C4-2B (cell line): ENCODE measurements around the gene PSMG4.

ENCODE experiments used
- H3K27ac ChIP-seq: fragments of 450-650 bp; 2 replicates; pipeline ENCODE4 v1.5.1; 2017
- ZFX ChIP-seq: fragments of 450-650 bp; IDR thresholded peaks from 2 replicates; pipeline ENCODE4 v1.6.1; 2017
- TF ChIP-seq, protein P1 (sequence below): fragments of 450-650 bp; conservative IDR thresholded peaks from 2 replicates; pipeline ENCODE4 v1.5.1; 2017; ENCODE audit warnings: mild to moderate bottlenecking

The PSMG4 gene

DNA sequence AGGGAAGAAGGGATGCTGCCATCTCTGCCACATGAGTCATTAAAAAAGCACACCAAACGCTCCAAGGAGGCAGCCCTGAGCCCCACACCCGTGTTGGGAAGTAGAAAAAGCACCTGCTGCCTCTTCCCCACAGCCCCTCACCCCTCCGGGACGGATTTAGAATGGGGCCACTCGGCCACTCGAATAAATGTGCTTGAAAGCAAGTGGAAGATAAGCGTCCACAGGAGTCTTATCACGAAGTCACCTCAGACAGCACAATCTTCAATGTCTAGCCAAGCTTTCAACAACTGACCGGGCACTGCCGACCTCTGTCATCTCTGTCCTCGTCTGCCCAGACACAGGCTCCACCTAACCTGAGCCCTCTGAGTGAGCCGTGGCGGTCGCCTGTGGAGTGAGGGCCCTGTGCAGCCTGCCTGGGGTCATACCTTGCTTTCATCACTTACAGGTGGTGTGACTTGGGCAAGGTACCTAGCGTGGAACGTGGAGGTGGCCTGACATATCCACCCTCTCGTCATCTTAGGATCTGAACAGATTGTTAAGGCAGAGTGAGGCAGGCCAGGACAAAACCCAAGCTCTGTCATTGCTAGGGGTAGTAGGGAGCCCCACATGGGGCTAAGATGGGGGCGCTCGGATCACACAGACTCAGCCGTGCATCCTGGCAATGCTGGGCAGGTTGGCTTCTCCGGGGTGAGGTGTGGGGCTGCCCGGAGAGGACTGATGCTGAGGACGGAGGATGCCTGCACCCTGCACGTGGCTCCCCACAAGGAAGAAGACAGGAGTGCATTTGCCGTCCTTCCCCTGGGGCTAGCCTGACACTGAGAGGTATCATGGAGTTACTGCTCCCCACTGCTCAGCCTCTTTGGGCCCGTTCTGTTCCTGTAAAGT is 34.8 kb downstream of the PSMG4 start:
- TF ChIP-seq ZFX = no peak
- TF ChIP-seq, protein P1, sequence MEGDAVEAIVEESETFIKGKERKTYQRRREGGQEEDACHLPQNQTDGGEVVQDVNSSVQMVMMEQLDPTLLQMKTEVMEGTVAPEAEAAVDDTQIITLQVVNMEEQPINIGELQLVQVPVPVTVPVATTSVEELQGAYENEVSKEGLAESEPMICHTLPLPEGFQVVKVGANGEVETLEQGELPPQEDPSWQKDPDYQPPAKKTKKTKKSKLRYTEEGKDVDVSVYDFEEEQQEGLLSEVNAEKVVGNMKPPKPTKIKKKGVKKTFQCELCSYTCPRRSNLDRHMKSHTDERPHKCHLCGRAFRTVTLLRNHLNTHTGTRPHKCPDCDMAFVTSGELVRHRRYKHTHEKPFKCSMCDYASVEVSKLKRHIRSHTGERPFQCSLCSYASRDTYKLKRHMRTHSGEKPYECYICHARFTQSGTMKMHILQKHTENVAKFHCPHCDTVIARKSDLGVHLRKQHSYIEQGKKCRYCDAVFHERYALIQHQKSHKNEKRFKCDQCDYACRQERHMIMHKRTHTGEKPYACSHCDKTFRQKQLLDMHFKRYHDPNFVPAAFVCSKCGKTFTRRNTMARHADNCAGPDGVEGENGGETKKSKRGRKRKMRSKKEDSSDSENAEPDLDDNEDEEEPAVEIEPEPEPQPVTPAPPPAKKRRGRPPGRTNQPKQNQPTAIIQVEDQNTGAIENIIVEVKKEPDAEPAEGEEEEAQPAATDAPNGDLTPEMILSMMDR = no peak
- H3K27ac ChIP-seq = no peak overlapping the region

DNA sequence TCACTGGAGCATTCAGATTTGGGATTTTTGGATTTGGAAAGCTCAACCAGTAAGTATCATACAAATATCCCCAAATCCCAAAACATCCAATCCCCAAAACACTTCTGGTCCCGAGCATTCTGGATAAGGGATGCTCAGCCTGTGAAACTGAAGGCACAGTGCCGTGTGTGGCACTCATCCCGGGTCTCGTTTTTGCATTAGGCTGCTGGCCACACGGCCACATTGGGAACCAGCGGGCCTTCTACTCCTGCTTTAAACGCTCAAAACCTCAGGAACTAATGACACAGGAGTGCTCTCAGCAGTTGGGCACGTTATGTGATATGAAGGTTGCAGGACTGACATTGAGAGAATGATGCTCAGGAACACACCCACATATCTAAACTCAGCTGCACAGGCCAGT is 35.6 kb downstream of the PSMG4 start:
- no peak for TF ChIP-seq ZFX
- TF ChIP-seq, protein P1 = no peak

DNA sequence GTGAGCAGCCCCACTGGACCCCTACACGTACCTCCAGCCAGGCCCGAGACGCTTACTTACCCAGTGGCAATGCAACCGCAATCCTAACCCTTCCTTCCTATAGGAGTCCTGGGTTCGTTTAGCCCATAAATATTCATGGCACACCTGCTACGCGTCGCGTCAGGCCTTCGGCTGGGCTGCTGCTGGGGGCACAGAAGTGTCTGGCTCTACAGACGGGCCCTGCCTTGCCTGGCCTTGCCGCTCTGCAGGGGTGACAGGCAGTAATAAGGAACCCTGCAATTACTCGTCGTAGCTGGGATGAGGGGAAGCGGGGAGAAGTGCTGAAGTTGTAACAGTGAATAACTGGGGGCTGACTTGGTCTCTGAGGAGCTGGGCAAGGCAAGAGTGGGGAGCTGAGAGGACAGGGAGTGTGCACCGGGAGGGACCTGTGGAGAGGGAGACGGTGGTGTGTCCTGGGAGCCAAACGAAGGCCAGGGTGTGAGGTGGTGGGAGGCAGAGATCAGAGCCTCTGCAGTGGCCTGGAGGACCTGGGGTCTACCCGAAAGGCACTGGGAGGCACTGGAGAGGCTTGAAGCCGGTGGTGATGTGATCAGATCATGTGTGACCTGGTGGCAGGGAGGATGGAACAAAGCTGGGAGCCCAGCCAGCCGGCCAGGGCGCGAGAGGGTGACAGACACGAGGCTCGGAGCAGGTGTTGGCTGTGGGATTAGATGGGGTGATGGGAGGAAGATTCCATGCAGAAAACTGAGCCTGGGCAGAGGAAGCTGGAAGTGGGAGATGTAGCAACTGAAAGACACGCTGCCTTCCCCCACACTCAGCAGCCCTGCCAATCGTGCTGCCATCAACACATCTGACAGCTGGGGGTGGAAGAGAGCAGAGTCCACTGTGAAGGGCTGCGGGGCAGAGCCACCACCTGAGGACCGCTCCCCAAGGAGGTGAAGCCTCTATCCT is 36.4 kb downstream of the PSMG4 start:
- no peak for TF ChIP-seq ZFX
- TF ChIP-seq, protein P1 = no peak
- no peak overlapping the region for H3K27ac ChIP-seq

More for the DNA sequence above, 35.6 kb downstream of the PSMG4 start:
- H3K27ac ChIP-seq = no peak overlapping the region

DNA sequence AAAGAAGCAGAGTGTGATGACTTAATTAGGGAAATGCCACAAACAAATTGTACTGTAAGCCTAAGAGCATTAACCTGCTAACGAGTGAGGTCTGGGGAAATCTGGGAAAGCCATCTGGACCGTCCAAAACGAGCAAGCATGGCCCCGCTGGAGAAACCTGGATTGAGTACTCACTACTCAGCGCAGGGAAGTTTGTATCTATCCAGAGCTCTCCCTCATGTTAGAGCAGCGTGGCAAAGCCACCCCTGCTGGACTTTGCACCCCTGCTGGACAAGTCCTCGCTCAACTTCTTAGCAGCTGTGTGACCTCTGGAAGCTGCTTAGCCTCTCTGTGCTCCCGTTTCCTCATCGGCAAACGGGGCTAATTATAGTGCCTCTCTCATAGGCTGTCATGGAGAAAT is 37.3 kb downstream of the PSMG4 start:
- no peak overlapping the region for H3K27ac ChIP-seq
- no peak for TF ChIP-seq ZFX
- TF ChIP-seq, protein P1 = no peak

DNA sequence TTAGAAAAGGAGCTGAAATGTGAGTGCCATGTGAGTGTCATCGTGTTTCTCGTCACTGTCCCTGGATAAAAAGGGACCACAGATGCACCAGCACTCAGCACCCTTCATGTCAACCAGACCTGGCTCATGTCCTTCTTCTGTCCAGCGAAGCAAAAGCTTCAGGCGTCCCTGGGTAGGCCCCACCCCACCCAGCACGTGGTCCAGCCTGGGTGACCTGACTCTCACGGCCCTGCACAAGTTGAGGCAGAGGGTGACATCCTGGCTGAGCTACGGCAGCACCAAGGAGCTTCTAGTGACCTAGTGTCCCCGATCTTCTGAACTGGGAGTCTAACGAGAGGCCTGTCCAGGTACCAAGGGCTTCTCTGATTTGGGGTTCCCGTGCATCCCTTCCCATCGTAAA is 37.8 kb downstream of the PSMG4 start:
- H3K27ac ChIP-seq = no peak overlapping the region
- TF ChIP-seq ZFX = no peak
- TF ChIP-seq, protein P1 = no peak

DNA sequence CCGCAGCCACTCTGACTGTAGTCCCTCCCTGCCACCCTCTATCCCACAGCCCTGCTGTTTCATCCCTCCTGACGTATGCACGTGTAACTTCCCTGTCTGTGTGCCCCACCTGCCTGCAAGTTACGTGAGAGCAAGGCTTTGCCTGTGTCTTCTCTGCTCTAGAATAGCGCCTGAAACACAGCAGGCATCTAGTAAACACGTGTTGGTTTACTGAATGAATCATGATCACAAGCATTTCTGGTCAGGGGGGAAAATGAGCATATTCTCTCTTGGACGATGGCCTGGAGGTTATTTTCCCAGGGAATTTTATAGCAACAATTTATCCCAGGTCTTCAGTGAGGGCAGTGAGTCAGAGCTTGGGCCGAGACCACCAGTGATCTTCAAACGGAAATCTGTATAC is 38.3 kb downstream of the PSMG4 start:
- H3K27ac ChIP-seq = no peak overlapping the region
- TF ChIP-seq, protein P1 = no peak
- no peak for TF ChIP-seq ZFX

DNA sequence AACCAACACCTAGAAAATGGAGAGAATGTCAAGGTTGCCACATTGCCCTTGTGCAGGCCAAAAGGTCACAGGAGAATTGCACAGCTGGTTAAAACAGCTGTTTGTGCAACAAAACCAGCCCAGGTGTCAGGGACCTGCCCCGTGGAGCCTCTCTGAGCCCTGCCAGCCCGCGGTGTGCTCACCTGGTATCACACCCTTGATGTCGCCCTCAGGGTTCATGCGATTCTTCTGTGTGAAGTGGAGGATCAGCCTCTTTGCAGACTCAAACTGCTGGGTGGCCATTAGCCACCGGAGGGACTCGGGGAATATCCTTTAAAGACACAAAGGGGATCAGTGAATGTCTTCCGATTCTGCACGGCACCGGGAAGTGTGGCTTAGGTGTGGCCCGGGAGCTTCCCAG is 39.2 kb downstream of the PSMG4 start:
- H3K27ac ChIP-seq = no peak overlapping the region
- TF ChIP-seq, protein P1 = no peak
